Ectodermal cell (in vitro differentiated cells): ENCODE results near the gene ELMOD3. TPM values are rescaled to one million over a fixed set of nuclear protein-coding genes. Genes with fewer than 3 reads are reported as not detected.
A peak's percentile ranks its signal among the peaks of the same experiment; 100 is the strongest.
"Not testable (repeated sequence)": the region's sequence is repeated elsewhere in the genome, so short reads cannot be mapped to it uniquely, and the experiment has no call there.

Source experiments
- H3K27ac ChIP-seq: 2 replicates; pipeline ENCODE4 v1.7.0; 2013; ENCODE audit warnings: mild to moderate bottlenecking, low read depth, low read length; ENCODE audit not compliant: insufficient read depth, poor library complexity, severe bottlenecking
- H3K27me3 ChIP-seq: 2 replicates; pipeline ENCODE4 v1.7.0; 2013; ENCODE audit warnings: mild to moderate bottlenecking, low read length; ENCODE audit not compliant: insufficient read depth, control insufficient read depth, poor library complexity, severe bottlenecking
- H3K36me3 ChIP-seq: one replicate; pipeline ENCODE4 v1.7.0; 2013; ENCODE audit warnings: low read length; ENCODE audit not compliant: control insufficient read depth, insufficient read depth
- H3K4me1 ChIP-seq: one replicate; pipeline ENCODE4 v1.7.0; 2013; ENCODE audit warnings: low read length; ENCODE audit not compliant: control insufficient read depth, insufficient read depth
- H3K4me3 ChIP-seq: 2 replicates; pipeline ENCODE4 v1.7.0; 2013; ENCODE audit warnings: low read depth, low read length, control low read depth; ENCODE audit not compliant: insufficient read depth
- H3K9me3 ChIP-seq: 2 replicates; pipeline ENCODE4 v1.7.0; 2013; ENCODE audit warnings: mild to moderate bottlenecking, low read length, moderate library complexity; ENCODE audit not compliant: control insufficient read depth
- WGBS, 2 experiments: methylation state at CpG; one replicate each; pipeline ENCODE4 v1.1.7; 2013; ENCODE audit warnings: missing lambda C conversion rate in 2 of 2; 5-methylcytosine and 5-hydroxymethylcytosine counted together
- polyA plus RNA-seq, 4 experiments: library from polyadenylated mRNA; stranded (reverse); fragments of 50-300 nt; gene quantifications; one replicate each; pipeline ENCODE4 v1.2.3, GENCODE V29; 2013

Gene ELMOD3
- polyA plus RNA-seq (2013, experiment 1 of 4): 23.7 TPM
- 19.4 TPM for polyA plus RNA-seq (2013, experiment 2 of 4)
- polyA plus RNA-seq (2013, experiment 3 of 4): 20.4 TPM
- 21.0 TPM for polyA plus RNA-seq (2013, experiment 4 of 4)

DNA sequence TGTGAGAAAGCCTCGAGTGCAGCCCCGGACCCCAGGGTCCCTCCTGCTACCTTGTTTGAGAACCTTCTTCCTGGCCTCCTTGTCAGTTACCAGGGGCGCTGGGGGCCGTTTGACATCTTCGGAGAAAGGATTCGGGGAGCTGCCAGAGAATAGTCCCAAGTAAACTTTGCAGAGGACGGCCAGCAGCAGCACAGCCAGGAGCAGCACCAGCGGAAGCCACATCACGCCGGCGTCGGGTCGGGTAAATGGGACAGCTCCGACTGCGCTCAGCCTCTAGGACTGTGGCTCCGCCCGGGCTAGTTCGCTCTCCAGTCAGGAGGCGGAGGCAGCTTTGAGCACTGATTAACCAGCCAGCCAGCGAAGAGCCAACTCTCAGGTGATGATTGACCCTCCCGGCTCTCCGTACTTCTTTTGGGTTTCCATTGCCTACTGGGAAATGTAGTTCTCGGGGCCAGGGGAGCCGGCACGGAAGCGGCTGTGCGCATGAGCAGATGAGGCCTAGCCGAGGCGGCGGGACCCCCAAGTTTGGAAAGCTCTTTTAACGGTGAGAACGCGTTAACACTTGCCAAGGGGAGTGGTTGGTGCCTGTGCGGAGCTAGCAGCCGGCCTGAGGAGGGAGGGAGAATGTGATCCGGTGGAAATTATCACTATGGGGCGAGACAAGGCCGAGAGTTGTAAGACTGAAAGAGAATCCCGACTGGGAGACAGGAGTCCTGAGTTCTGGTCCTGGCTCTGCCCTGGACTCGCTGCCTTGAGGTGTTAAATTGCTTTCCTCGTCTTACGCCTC, at the start of gene ELMOD3, which contains the start of gene RETSAT:
Gene ELMOD3, plus strand, starts transcription at position 484 of the 787 bp plus-strand sequence. CDS start 2,430 bp downstream, outside the sequence.
Gene RETSAT, minus strand, starts transcription at position 243 of the 787 bp plus-strand sequence. Its CDS starts 21 bp downstream, at position 222.
- no peaks in the 10 kb centered on the region for H3K36me3 ChIP-seq
- no peaks in the 10 kb centered on the region for H3K4me1 ChIP-seq
- H3K27ac ChIP-seq: no peak within 1 kb of the TSS
- WGBS, 2 experiments: 3 to 4% methylated on average over 42 of the region's 42 CpGs
- H3K9me3 ChIP-seq: no peaks in the 10 kb centered on the region
- H3K4me3 ChIP-seq: peak within 1 kb of the TSS; percentile 70
- no peaks in the 10 kb centered on the region for H3K27me3 ChIP-seq

DNA sequence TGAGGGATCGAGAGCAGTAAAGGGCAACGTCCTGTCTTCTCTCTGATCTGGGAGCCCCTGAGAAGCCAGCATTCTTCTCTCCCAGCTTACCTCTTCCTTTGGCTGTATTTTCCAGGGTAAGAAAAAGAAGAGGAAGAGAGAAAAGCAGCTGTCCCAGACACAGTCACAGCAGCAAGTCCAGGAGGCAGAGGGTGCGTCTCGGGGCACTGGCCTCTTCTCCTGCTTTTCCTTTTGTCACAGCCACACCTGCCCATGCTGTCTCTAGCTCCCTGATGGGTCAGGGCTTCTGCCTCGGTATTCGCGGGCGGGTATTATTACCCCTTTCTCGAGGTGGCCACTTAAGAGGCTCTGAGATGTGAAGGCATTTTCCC, 47.1 kb upstream of the ELMOD3 start:
- no peaks in the 10 kb centered on the region for H3K27me3 ChIP-seq
- no peak overlapping the region for H3K27ac ChIP-seq
- H3K9me3 ChIP-seq: no peaks in the 10 kb centered on the region
- WGBS, 2 experiments: 84 to 92% methylated on average over 9 of the region's 9 CpGs
- no peaks in the 10 kb centered on the region for H3K36me3 ChIP-seq
- H3K4me3 ChIP-seq: no peak overlapping the region
- H3K4me1 ChIP-seq: peaks cover 9% of the 10 kb centered on the region

- Histone ChIP-seq H3K4me1 (peaks cover 9% of the 10 kb centered on the region), H3K4me3 (no peak overlapping the region), H3K27me3 (no peaks in the 10 kb centered on the region), H3K9me3 (no peaks in the 10 kb centered on the region), H3K27ac (no peak overlapping the region), H3K36me3 (no peaks in the 10 kb centered on the region)
- 90 to 97% methylated on average over 6 of the region's 6 CpGs for WGBS, 2 experiments
Measured at GRCh38 chr2:85308201-85308600, 46.4 kb upstream of the ELMOD3 start.

DNA sequence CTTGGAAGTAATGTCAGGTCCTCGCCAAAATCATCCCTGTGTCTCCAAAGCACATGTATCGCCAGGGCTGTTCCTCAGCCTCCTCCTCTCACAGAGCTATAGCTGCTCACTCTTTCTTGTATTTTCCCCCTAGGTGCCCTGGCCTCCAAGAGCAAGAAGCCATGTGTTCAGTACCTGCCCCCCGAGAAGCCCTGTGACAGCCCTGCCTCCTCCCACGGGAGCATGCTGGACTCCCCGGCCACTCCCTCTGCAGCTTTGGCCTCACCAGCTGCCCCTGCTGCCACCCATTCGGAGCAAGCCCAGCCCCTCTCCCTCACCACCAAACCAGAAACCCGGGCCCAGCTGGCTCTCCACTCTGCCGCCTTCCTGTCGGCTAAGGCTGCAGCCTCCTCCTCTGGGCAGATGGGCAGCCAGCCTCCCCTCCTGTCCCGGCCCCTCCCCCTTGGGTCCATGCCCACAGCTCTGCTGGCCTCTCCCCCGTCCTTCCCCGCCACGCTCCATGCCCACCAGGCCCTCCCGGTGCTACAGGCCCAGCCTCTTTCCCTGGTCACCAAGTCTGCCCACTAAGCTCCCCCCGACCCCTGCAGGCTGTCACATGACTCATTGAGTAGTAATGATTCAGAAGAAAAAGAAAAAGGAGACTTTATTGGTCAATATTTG, 45.5 kb upstream of the ELMOD3 start:
- H3K27me3 ChIP-seq: no peaks in the 10 kb centered on the region
- H3K27ac ChIP-seq: peak overlapping the region; percentile 26
- WGBS, 2 experiments: 78 to 80% methylated on average over 15 of the region's 15 CpGs
- H3K9me3 ChIP-seq: no peaks in the 10 kb centered on the region
- peaks cover 9% of the 10 kb centered on the region for H3K4me1 ChIP-seq
- H3K4me3 ChIP-seq: no peak overlapping the region
- H3K36me3 ChIP-seq: no peaks in the 10 kb centered on the region

DNA sequence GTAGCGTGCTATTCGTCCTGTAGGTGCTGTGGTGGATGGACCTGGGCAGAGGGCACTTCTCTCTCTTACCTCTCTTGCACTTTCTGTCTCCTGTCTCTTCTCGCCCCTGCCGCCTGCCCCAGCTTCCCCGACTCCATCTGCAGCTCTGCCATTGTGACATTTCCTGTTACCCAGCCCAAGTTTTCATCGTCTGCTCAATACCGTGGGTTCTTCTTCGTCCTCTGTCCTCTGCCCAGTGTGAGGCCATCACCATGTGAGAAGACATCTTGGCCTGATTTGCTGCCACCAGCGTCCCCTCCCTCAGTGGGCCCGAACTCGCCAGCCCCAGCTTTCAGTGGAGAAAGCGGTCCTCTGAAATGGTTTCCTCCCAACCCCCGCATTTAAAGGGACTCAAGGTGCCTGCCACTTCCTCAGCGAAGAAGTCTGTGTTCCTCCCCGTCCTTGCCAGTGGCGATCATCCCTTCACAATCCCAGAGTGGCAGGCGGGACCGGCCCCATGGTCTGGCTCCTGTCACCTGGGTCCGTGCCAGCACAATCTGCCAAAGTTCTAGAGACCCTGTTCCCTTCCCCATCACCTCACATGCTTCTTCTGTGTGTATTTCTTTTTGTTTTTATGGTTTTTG, 44.8 kb upstream of the ELMOD3 start:
- Histone ChIP-seq H3K36me3 (no peaks in the 10 kb centered on the region), H3K27ac (no peak overlapping the region), H3K9me3 (no peaks in the 10 kb centered on the region), H3K4me3 (no peak overlapping the region), H3K4me1 (peaks cover 9% of the 10 kb centered on the region), H3K27me3 (no peaks in the 10 kb centered on the region)
- WGBS, 2 experiments: 84 to 86% methylated on average over 19 of the region's 19 CpGs

GRCh38 chr2:85310330-85310729, 44.2 kb upstream of the ELMOD3 start:
- Histone ChIP-seq H3K27me3 (no peaks in the 10 kb centered on the region), H3K9me3 (no peaks in the 10 kb centered on the region), H3K4me1 (peaks cover 9% of the 10 kb centered on the region), H3K36me3 (no peaks in the 10 kb centered on the region), H3K27ac (no peak overlapping the region), H3K4me3 (no peak overlapping the region)
- WGBS, 2 experiments: 94 to 100% methylated on average over 3 of the region's 3 CpGs

DNA sequence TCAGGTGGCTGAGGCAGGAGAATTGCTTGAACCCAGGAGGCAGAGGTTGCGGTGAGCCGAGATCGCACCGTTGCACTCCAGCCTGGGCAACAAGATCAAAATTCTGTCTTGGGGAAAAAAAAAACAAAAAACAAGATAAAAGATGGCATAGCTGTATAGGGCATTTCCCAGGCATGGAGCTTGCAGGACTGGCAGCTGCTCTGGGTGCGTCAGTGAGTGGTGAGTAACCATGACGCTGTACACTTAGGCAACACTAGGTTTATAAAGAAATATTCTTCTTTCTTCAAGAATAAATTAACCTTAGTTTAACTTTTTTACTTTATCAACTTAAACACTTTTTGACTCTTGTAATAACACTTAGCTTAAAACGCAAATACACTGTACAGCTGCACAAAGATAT, 42.2 kb upstream of the ELMOD3 start:
- Histone ChIP-seq H3K4me3 (no peak overlapping the region), H3K4me1 (peaks cover 9% of the 10 kb centered on the region), H3K27me3 (no peaks in the 10 kb centered on the region), H3K9me3 (no peaks in the 10 kb centered on the region), H3K36me3 (no peaks in the 10 kb centered on the region), H3K27ac (no peak overlapping the region)
- 92 to 93% methylated on average over 6 to 7 of the region's 7 CpGs for WGBS, 2 experiments

GRCh38 chr2:85314884-85315242, 39.7 kb upstream of the ELMOD3 start:
- WGBS, 2 experiments: 94 to 95% methylated on average over 10 of the region's 10 CpGs
- Histone ChIP-seq H3K36me3 (no peaks in the 10 kb centered on the region), H3K9me3 (no peaks in the 10 kb centered on the region), H3K4me1 (no peaks in the 10 kb centered on the region), H3K27me3 (no peaks in the 10 kb centered on the region), H3K4me3 (no peak overlapping the region), H3K27ac (no peak overlapping the region)

DNA sequence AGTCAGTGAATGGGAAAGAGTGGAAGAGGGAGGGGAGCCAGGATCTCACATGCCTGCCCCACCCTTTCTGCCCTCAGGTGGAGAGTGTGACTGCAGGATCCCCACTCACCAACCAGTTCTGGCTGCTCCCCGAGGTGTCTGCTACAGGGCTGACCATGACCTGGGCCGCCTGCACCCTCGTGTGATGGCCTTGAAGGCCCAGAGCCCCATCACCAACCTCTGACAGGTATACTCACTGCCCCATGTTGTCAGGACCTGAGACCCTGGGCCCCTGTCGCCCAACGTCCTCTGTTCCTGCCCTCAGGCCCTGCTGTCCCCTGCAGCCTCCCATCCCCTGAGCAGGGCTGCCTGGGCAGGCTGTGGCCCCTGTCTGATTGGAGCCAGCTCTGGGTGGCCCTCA, 38.6 kb upstream of the ELMOD3 start:
- not testable (repeated sequence) for H3K4me3 ChIP-seq, H3K4me1 ChIP-seq, H3K27me3 ChIP-seq, H3K27ac ChIP-seq, H3K9me3 ChIP-seq, H3K36me3 ChIP-seq
- WGBS, 2 experiments: 82 to 87% methylated on average over 3 of the region's 5 CpGs
